ENCODE results near the gene GAL. TPM values are rescaled to one million over a fixed set of nuclear protein-coding genes. Genes with fewer than 3 reads are reported as not detected.
A peak's percentile ranks its signal among the peaks of the same experiment; 100 is the strongest.

The GAL gene
- total and polyA plus RNA-seq, 4 experiments from 2014 or later: not detected

GRCh38 chr11:68711114-68711513 lies 26.8 kb downstream of the GAL start:
- H3K4me1 Mint-ChIP-seq: no peaks in the 10 kb centered on the region
- intact Hi-C loops (cut with micrococcal nuclease): no loop called here
- Histone ChIP-seq H3K27ac (ENCODE audit: low read depth, low read length) (no peak overlapping the region), H3K9me3 (ENCODE audit: control insufficient read depth in 1 of 2, low read length in 2 of 2) (no peaks in the 10 kb centered on the region), H3K36me3 (ENCODE audit: insufficient read depth, low read length) (no peaks in the 10 kb centered on the region), H3K4me1 (ENCODE audit: insufficient read depth, low read length) (no peaks in the 10 kb centered on the region), H3K4me3 (ENCODE audit: low read length in 2 of 2) (no peak overlapping the region), H3K27me3 (ENCODE audit: insufficient read depth, low read length) (no peaks in the 10 kb centered on the region)
- no peaks in the 10 kb centered on the region for H3K9me3 Mint-ChIP-seq
- H3K27me3 Mint-ChIP-seq: no peaks in the 10 kb centered on the region
- DNase-seq: no peak
- ChIA-PET POLR2A (ENCODE audit: partially characterized antibody) (no interaction called here), CTCF (ENCODE audit: partially characterized antibody) (no interaction called here)
- no peak overlapping the region for H3K4me3 Mint-ChIP-seq
- peaks cover 0 to 4% of the 10 kb centered on the region in 2 donors for H3K36me3 Mint-ChIP-seq
- H3K27ac Mint-ChIP-seq: peak overlapping the region in 2 of 7 donors; percentile 1 to 14

GRCh38 chr11:68714060-68714856 lies 29.9 kb downstream of the GAL start:
- Histone ChIP-seq H3K4me1 (ENCODE audit: insufficient read depth, low read length) (no peaks in the 10 kb centered on the region), H3K9me3 (ENCODE audit: control insufficient read depth in 1 of 2, low read length in 2 of 2) (no peaks in the 10 kb centered on the region), H3K4me3 (ENCODE audit: low read length in 2 of 2) (no peak overlapping the region), H3K27me3 (ENCODE audit: insufficient read depth, low read length) (no peaks in the 10 kb centered on the region), H3K36me3 (ENCODE audit: insufficient read depth, low read length) (no peaks in the 10 kb centered on the region), H3K27ac (ENCODE audit: low read depth, low read length) (no peak overlapping the region)
- no peak for DNase-seq
- Mint-ChIP-seq H3K27ac (no peak overlapping the region), H3K27me3 (no peaks in the 10 kb centered on the region), H3K4me1 (no peaks in the 10 kb centered on the region), H3K36me3 (peaks cover 3 to 10% of the 10 kb centered on the region in 2 donors), H3K4me3 (no peak overlapping the region), H3K9me3 (peaks cover 0 to 7% (median 3%) of the 10 kb centered on the region in 8 donors)
- intact Hi-C loops (cut with micrococcal nuclease): no loop called here
- CTCF ChIA-PET (ENCODE audit: partially characterized antibody): no interaction called here
- POLR2A ChIA-PET (ENCODE audit: partially characterized antibody): no interaction called here

- no peak for DNase-seq
- peaks cover 0 to 3% of the 10 kb centered on the region in 2 donors for H3K27me3 Mint-ChIP-seq
- no peaks in the 10 kb centered on the region for H3K4me1 Mint-ChIP-seq
- Histone ChIP-seq H3K27ac (ENCODE audit: low read depth, low read length) (no peak overlapping the region), H3K4me3 (ENCODE audit: low read length in 2 of 2) (no peak overlapping the region), H3K27me3 (ENCODE audit: insufficient read depth, low read length) (no peaks in the 10 kb centered on the region), H3K4me1 (ENCODE audit: insufficient read depth, low read length) (no peaks in the 10 kb centered on the region), H3K9me3 (ENCODE audit: control insufficient read depth in 1 of 2, low read length in 2 of 2) (no peaks in the 10 kb centered on the region), H3K36me3 (ENCODE audit: insufficient read depth, low read length) (no peaks in the 10 kb centered on the region)
- H3K27ac Mint-ChIP-seq: no peak overlapping the region
- CTCF ChIA-PET (ENCODE audit: partially characterized antibody): no interaction called here
- H3K36me3 Mint-ChIP-seq: peaks cover 14 to 24% of the 10 kb centered on the region in 2 donors
- peaks cover 3 to 21% (median 13%) of the 10 kb centered on the region in 8 donors for H3K9me3 Mint-ChIP-seq
- intact Hi-C loops (cut with micrococcal nuclease): no loop called here
- POLR2A ChIA-PET (ENCODE audit: partially characterized antibody): no interaction called here
- no peak overlapping the region for H3K4me3 Mint-ChIP-seq
Measured at GRCh38 chr11:68715456-68716122, 31.2 kb downstream of the GAL start.

GRCh38 chr11:68721075-68721474 lies 36.7 kb downstream of the GAL start:
- no peak for DNase-seq
- Histone ChIP-seq H3K27me3 (ENCODE audit: insufficient read depth, low read length) (no peaks in the 10 kb centered on the region), H3K9me3 (ENCODE audit: control insufficient read depth in 1 of 2, low read length in 2 of 2) (no peaks in the 10 kb centered on the region), H3K4me1 (ENCODE audit: insufficient read depth, low read length) (no peaks in the 10 kb centered on the region), H3K27ac (ENCODE audit: low read depth, low read length) (no peak overlapping the region), H3K4me3 (ENCODE audit: low read length in 2 of 2) (no peak overlapping the region), H3K36me3 (ENCODE audit: insufficient read depth, low read length) (no peaks in the 10 kb centered on the region)
- ChIA-PET POLR2A (ENCODE audit: partially characterized antibody) (no interaction called here), CTCF (ENCODE audit: partially characterized antibody) (no interaction called here)
- Mint-ChIP-seq H3K4me1 (no peaks in the 10 kb centered on the region), H3K36me3 (peaks cover 19 to 31% of the 10 kb centered on the region in 2 donors), H3K27me3 (peaks cover 0 to 7% of the 10 kb centered on the region in 2 donors), H3K27ac (no peak overlapping the region), H3K4me3 (no peak overlapping the region), H3K9me3 (peaks cover 3 to 21% (median 14%) of the 10 kb centered on the region in 8 donors)
- intact Hi-C loops (cut with micrococcal nuclease): no loop called here

GRCh38 chr11:68722143-68722542 lies 37.8 kb downstream of the GAL start:
- ChIA-PET POLR2A (ENCODE audit: partially characterized antibody) (no interaction called here), CTCF (ENCODE audit: partially characterized antibody) (no interaction called here)
- Histone ChIP-seq H3K4me1 (ENCODE audit: insufficient read depth, low read length) (no peaks in the 10 kb centered on the region), H3K27ac (ENCODE audit: low read depth, low read length) (no peak overlapping the region), H3K36me3 (ENCODE audit: insufficient read depth, low read length) (no peaks in the 10 kb centered on the region), H3K9me3 (ENCODE audit: control insufficient read depth in 1 of 2, low read length in 2 of 2) (no peaks in the 10 kb centered on the region), H3K27me3 (ENCODE audit: insufficient read depth, low read length) (no peaks in the 10 kb centered on the region), H3K4me3 (ENCODE audit: low read length in 2 of 2) (no peak overlapping the region)
- no peak for DNase-seq
- Mint-ChIP-seq H3K4me1 (no peaks in the 10 kb centered on the region), H3K36me3 (peaks cover 19 to 27% of the 10 kb centered on the region in 2 donors), H3K9me3 (peaks cover 3 to 21% (median 14%) of the 10 kb centered on the region in 8 donors), H3K27ac (no peak overlapping the region), H3K27me3 (peaks cover 0 to 7% of the 10 kb centered on the region in 2 donors), H3K4me3 (no peak overlapping the region)
- intact Hi-C loops (cut with micrococcal nuclease): no loop called here

GRCh38 chr11:68724293-68724692 lies 39.9 kb downstream of the GAL start:
- no peaks in the 10 kb centered on the region for H3K4me1 Mint-ChIP-seq
- Histone ChIP-seq H3K4me1 (ENCODE audit: insufficient read depth, low read length) (no peaks in the 10 kb centered on the region), H3K27ac (ENCODE audit: low read depth, low read length) (no peak overlapping the region), H3K27me3 (ENCODE audit: insufficient read depth, low read length) (no peaks in the 10 kb centered on the region), H3K36me3 (ENCODE audit: insufficient read depth, low read length) (no peaks in the 10 kb centered on the region), H3K9me3 (ENCODE audit: control insufficient read depth in 1 of 2, low read length in 2 of 2) (no peaks in the 10 kb centered on the region), H3K4me3 (ENCODE audit: low read length in 2 of 2) (no peak overlapping the region)
- H3K27ac Mint-ChIP-seq: peak overlapping the region in 1 of 7 donors; percentile 47
- intact Hi-C loops (cut with micrococcal nuclease): no loop called here
- ChIA-PET CTCF (ENCODE audit: partially characterized antibody) (no interaction called here), POLR2A (ENCODE audit: partially characterized antibody) (no interaction called here)
- H3K4me3 Mint-ChIP-seq: no peak overlapping the region
- DNase-seq: no peak
- peaks cover under 1 to 17% (median 12%) of the 10 kb centered on the region in 8 donors for H3K9me3 Mint-ChIP-seq
- peaks cover 16 to 20% of the 10 kb centered on the region in 2 donors for H3K36me3 Mint-ChIP-seq
- H3K27me3 Mint-ChIP-seq: peaks cover 0 to 7% of the 10 kb centered on the region in 2 donors

GRCh38 chr11:68727783-68728182 lies 43.4 kb downstream of the GAL start:
- Mint-ChIP-seq H3K4me1 (no peaks in the 10 kb centered on the region), H3K4me3 (no peak overlapping the region), H3K9me3 (no peaks in the 10 kb centered on the region), H3K27ac (no peak overlapping the region), H3K36me3 (no peaks in the 10 kb centered on the region), H3K27me3 (no peaks in the 10 kb centered on the region)
- POLR2A ChIA-PET (ENCODE audit: partially characterized antibody): no interaction called here
- CTCF ChIA-PET (ENCODE audit: partially characterized antibody): no interaction called here
- no peaks in the 10 kb centered on the region for H3K36me3 ChIP-seq (ENCODE audit: insufficient read depth, low read length)
- no peaks in the 10 kb centered on the region for H3K9me3 ChIP-seq (ENCODE audit: control insufficient read depth in 1 of 2, low read length in 2 of 2)
- no peak for DNase-seq
- no peaks in the 10 kb centered on the region for H3K4me1 ChIP-seq (ENCODE audit: insufficient read depth, low read length)
- H3K4me3 ChIP-seq (ENCODE audit: low read length in 2 of 2): no peak overlapping the region
- no peaks in the 10 kb centered on the region for H3K27me3 ChIP-seq (ENCODE audit: insufficient read depth, low read length)
- intact Hi-C loops (cut with micrococcal nuclease): no loop called here
- H3K27ac ChIP-seq (ENCODE audit: low read depth, low read length): no peak overlapping the region
